GM18873 (cell line): ENCODE measurements around the gene CADM1.

ENCODE experiments used
- ATAC-seq: cut with Tn5 transposase; IDR thresholded peaks from one replicate; pipeline ENCODE4 v1.9.1; 2021; ENCODE audit warnings: mild to moderate bottlenecking, moderate library complexity, moderate number of reproducible peaks; ENCODE audit not compliant: unreplicated experiment, low FRiP score

The CADM1 gene

GRCh38 chr11:115453693-115454490 is 50.3 kb downstream of the CADM1 start:
- ATAC-seq: no peak

- ATAC-seq: no peak
These were observed 52.0 kb downstream of the CADM1 start for GRCh38 chr11:115452241-115452640.

GRCh38 chr11:115450519-115450918 is 53.7 kb downstream of the CADM1 start:
- no peak for ATAC-seq

GRCh38 chr11:115447273-115447864 is 56.8 kb downstream of the CADM1 start:
- no peak for ATAC-seq

GRCh38 chr11:115446214-115446613 is 58.0 kb downstream of the CADM1 start:
- no peak for ATAC-seq

- no peak for ATAC-seq
These were observed 59.7 kb downstream of the CADM1 start for GRCh38 chr11:115444542-115444941.

GRCh38 chr11:115439969-115440540 is 64.2 kb downstream of the CADM1 start:
- no peak for ATAC-seq

GRCh38 chr11:115439385-115439784 is 64.8 kb downstream of the CADM1 start:
- no peak for ATAC-seq

GRCh38 chr11:115437902-115438575 is 66.2 kb downstream of the CADM1 start:
- no peak for ATAC-seq

GRCh38 chr11:115430345-115430744 is 73.9 kb downstream of the CADM1 start:
- ATAC-seq: no peak

- no peak for ATAC-seq
These were observed 75.9 kb downstream of the CADM1 start for GRCh38 chr11:115428306-115428705.

- ATAC-seq: no peak
These were observed 78.4 kb downstream of the CADM1 start for GRCh38 chr11:115425816-115426215.

GRCh38 chr11:115425250-115425649 is 79.0 kb downstream of the CADM1 start:
- ATAC-seq: no peak

- no peak for ATAC-seq
These were observed 80.3 kb downstream of the CADM1 start for GRCh38 chr11:115423728-115424459.

- ATAC-seq: no peak
These were observed 82.1 kb downstream of the CADM1 start for GRCh38 chr11:115421992-115422689.

GRCh38 chr11:115421352-115421991 is 82.7 kb downstream of the CADM1 start:
- ATAC-seq: no peak

GRCh38 chr11:115420505-115420904 is 83.7 kb downstream of the CADM1 start:
- ATAC-seq: no peak

GRCh38 chr11:115418626-115419025 is 85.6 kb downstream of the CADM1 start:
- no peak for ATAC-seq

GRCh38 chr11:115418081-115418480 is 86.1 kb downstream of the CADM1 start:
- no peak for ATAC-seq
